Measurements from ENCODE around the gene STK32A. TPM values are rescaled to one million over a fixed set of nuclear protein-coding genes. Genes with fewer than 3 reads are reported as not detected.
A peak's percentile ranks its signal among the peaks of the same experiment; 100 is the strongest.

Gene STK32A
- total and polyA plus RNA-seq, 8 donors: 2.3 to 22.5 (median 5.2) TPM

DNA sequence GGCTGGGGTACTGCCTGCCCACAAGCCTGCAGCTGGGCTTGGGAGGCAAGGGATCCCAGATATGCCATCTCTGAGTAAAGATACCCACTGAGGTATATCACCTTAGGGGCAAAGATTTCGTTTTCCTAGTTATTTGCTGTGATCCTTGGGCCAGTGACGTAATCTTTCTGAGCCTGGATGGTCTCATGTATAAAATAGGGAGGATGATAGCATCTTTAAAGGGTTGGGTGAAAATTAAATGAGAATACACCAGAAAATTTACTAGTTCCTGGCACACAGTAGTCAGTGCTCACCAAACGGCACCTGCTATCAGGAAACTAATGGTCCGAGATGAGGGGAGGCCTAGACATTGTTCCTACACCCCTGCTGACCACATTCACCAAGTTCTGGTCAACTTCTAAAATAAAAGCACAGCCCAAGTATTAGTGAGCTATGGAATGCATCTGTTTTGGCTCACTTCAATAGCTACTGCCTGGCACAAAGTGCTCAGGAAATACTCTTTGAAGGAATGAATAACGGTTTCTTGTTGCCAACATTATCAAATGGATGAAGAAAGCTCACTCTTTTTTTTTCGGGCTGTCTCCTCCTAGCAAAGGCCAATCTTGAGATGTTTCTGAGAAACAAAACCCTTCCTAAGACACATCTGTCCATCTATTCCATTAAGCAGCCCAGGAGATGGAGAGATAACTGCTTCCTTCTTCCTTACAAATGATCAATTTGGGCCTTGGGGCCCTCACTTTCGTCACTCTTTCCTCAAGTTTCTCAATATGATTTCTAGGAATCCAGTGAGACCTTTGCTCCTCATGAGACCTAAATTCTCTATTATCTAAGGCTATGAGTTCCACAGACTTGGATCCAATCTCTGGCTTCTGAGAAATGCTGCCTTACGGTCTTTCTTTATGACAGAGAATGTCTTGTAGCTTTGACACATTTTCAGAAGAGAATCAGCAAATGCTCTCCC is 176.8 kb downstream of the STK32A start:
- Histone ChIP-seq H3K36me3 (no peaks in the 10 kb centered on the region), H3K4me3 (no peak overlapping the region), H3K4me1 (peaks cover 0 to 5% of the 10 kb centered on the region in 2 donors), H3K27ac (no peak overlapping the region), H3K9me3 (no peaks in the 10 kb centered on the region), H3K27me3 (no peaks in the 10 kb centered on the region)
- ATAC-seq (no peak), DNase-seq (no peak)
- TF ChIP-seq, protein P1, sequence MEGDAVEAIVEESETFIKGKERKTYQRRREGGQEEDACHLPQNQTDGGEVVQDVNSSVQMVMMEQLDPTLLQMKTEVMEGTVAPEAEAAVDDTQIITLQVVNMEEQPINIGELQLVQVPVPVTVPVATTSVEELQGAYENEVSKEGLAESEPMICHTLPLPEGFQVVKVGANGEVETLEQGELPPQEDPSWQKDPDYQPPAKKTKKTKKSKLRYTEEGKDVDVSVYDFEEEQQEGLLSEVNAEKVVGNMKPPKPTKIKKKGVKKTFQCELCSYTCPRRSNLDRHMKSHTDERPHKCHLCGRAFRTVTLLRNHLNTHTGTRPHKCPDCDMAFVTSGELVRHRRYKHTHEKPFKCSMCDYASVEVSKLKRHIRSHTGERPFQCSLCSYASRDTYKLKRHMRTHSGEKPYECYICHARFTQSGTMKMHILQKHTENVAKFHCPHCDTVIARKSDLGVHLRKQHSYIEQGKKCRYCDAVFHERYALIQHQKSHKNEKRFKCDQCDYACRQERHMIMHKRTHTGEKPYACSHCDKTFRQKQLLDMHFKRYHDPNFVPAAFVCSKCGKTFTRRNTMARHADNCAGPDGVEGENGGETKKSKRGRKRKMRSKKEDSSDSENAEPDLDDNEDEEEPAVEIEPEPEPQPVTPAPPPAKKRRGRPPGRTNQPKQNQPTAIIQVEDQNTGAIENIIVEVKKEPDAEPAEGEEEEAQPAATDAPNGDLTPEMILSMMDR (IDR thresholded peaks at IDR 0.05): no peak
- intact Hi-C loops (cut with DNase I): no loop called here

DNA sequence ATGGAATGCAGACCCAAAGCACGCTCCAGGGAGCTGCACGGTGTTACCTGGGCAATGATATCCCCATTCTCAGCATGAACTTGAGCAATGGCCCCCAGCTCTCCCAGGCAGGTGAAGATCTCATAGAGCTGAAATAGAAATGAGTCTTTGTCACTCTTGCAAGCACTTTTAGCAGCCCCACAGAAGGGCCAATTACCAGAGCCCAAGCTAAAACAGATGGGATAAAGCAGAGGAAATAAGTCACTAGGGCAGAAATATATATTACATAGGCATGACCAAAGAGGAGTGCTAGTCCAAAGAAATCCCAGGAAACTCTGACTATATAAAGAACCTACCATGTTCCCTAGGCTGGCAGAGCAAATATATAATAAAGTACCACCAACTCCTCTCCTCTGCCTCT is 177.7 kb downstream of the STK32A start:
- peaks cover 7 to 15% of the 10 kb centered on the region in 2 donors for H3K4me1 ChIP-seq
- H3K9me3 ChIP-seq: no peaks in the 10 kb centered on the region
- H3K36me3 ChIP-seq: no peaks in the 10 kb centered on the region
- no peaks in the 10 kb centered on the region for H3K27me3 ChIP-seq
- H3K27ac ChIP-seq: no peak overlapping the region
- intact Hi-C loops (cut with DNase I): no loop called here
- ATAC-seq (no peak), DNase-seq (no peak)
- no peak overlapping the region for H3K4me3 ChIP-seq
- TF ChIP-seq, protein P1 (IDR thresholded peaks at IDR 0.05): no peak

DNA sequence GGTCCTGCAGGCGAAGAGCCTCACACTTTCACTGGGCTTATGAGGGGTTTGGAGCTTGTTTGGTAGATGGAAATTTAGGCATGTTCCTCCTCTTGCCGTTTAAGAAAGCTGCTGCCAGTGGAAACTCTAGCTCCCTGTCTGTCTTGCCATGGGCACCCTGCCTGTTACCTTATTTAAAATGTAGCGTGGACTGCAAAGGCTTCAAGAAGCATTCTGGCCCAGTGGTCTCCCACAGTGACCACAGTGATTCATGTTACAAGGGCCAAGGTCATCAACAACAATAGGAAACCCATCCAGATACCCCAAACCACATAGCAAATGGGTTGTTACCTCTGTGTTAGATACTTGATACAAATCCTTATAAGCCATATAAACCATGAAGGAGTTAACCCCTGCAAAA is 178.4 kb downstream of the STK32A start:
- Histone ChIP-seq H3K9me3 (no peaks in the 10 kb centered on the region), H3K27ac (no peak overlapping the region), H3K27me3 (no peaks in the 10 kb centered on the region), H3K4me3 (no peak overlapping the region), H3K36me3 (no peaks in the 10 kb centered on the region), H3K4me1 (peaks cover 10 to 19% of the 10 kb centered on the region in 2 donors)
- no peak for ATAC-seq
- no peak for DNase-seq
- TF ChIP-seq, protein P1 (IDR thresholded peaks at IDR 0.05): no peak
- intact Hi-C loops (cut with DNase I): no loop called here

DNA sequence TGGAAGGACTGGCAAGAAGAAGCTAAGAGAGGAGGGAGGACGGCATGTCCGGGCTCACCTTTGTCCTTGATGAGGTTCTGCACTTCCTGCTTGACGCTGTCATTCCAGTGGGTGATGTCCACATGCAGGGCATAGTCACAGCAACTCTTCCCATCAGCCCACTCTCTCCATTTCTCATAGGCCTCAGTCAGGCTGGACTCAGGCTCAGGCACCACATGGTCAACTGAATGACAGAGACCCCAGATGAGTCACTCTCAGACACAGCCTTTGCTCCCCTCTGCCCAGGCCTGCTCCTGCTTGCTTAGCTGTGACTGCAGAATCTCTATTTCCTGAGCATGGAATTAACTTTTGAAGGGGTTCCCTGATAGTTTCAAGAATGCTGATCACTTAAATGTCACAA is 180.8 kb downstream of the STK32A start:
- ATAC-seq (no peak), DNase-seq (no peak)
- Histone ChIP-seq H3K36me3 (no peaks in the 10 kb centered on the region), H3K27ac (no peak overlapping the region), H3K4me3 (no peak overlapping the region), H3K9me3 (no peaks in the 10 kb centered on the region), H3K4me1 (peaks cover 10 to 19% of the 10 kb centered on the region in 2 donors), H3K27me3 (no peaks in the 10 kb centered on the region)
- TF ChIP-seq, protein P1 (IDR thresholded peaks at IDR 0.05): no peak
- intact Hi-C loops (cut with DNase I): no loop called here

DNA sequence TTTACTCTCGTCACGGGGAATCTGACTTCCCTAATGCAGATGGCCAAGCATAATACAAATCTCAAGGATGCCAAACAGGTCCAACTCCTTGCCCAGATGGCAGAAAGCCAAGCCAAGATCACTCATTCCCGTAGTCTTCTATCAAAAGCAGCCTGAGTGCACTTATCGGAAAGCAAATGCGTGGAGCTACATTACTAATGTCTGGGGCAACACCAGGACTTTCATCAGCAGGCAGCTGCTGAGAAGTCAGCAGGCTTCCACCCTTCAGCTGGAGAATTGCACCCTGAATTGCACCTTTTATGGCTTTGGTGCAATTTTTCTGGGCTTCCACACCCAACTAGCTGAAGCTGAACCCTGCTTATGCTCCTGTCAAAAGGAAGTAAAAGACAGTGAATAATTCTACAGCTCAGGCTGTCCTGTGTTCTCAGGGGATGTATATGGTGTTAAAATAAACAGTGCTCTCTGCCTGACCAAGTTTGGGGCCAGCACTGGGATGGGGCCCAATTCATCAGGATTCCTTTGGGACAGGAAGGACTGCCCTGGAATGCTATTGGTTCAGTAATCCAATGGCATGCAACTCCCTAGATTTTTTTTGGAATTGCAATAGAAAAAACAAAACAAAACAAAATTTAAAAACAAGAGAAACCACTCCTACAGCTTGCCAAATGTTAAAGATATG is 182.4 kb downstream of the STK32A start:
- peaks cover 10 to 17% of the 10 kb centered on the region in 2 donors for H3K4me1 ChIP-seq
- peak in 3 of 4 donors; percentile 34 to 60 (median 59) for DNase-seq
- no peaks in the 10 kb centered on the region for H3K9me3 ChIP-seq
- peak overlapping the region; percentile 42 to 44 for H3K27ac ChIP-seq
- TF ChIP-seq, protein P1 (IDR thresholded peaks at IDR 0.05): no peak
- ATAC-seq: peak; percentile 93
- intact Hi-C loops (cut with DNase I): no loop called here
- H3K36me3 ChIP-seq: no peaks in the 10 kb centered on the region
- no peak overlapping the region for H3K4me3 ChIP-seq
- H3K27me3 ChIP-seq: no peaks in the 10 kb centered on the region
